B cell (primary cell): ENCODE results near the gene HARBI1.

Experiments
- EZH2 ChIP-seq: IDR thresholded peaks from 2 replicates; pipeline ENCODE4 v1.6.1; 2012; ENCODE audit warnings: borderline replicate concordance, low read depth, mild to moderate bottlenecking, moderate library complexity, low read length; ENCODE audit not compliant: insufficient read depth, poor library complexity, severe bottlenecking
- TF ChIP-seq, protein P1 (sequence below): fragments of 200-600 bp; IDR thresholded peaks from one replicate; pipeline ENCODE4 v1.8.0; 2022; ENCODE audit warnings: antibody characterized with exemption, mild to moderate bottlenecking

DNA sequence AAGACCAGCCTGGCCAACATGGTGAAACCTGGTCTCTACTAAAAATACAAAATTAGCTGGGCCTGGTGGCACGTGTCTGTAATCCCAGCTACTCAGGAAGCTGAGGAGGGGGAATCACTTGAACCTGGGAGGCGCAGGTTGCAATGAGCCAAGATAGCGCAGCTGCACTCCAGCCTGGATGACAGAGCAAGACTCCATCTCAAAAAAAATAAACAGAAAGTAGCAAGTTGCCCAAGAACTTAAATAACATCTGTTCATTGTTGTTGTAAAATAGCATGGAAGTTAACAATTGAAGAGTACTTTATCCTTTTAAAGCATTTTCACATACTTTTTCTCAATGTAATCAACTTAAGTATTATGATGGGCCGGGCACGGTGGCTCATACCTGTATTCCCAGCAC, 28.9 kb downstream of the HARBI1 start:
- TF ChIP-seq, protein P1, sequence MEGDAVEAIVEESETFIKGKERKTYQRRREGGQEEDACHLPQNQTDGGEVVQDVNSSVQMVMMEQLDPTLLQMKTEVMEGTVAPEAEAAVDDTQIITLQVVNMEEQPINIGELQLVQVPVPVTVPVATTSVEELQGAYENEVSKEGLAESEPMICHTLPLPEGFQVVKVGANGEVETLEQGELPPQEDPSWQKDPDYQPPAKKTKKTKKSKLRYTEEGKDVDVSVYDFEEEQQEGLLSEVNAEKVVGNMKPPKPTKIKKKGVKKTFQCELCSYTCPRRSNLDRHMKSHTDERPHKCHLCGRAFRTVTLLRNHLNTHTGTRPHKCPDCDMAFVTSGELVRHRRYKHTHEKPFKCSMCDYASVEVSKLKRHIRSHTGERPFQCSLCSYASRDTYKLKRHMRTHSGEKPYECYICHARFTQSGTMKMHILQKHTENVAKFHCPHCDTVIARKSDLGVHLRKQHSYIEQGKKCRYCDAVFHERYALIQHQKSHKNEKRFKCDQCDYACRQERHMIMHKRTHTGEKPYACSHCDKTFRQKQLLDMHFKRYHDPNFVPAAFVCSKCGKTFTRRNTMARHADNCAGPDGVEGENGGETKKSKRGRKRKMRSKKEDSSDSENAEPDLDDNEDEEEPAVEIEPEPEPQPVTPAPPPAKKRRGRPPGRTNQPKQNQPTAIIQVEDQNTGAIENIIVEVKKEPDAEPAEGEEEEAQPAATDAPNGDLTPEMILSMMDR, result no peak
- no peak for TF ChIP-seq EZH2
